PFSK-1 (cell line): Measurements from ENCODE around the gene GMDS.

Source experiments
- POLR2AphosphoS5 ChIP-seq: IDR thresholded peaks from 2 replicates; pipeline ENCODE4 v1.6.1; 2012; ENCODE audit warnings: low read depth, mild to moderate bottlenecking, control low read depth, low read length, moderate library complexity
- SIN3A ChIP-seq: IDR thresholded peaks from 2 replicates; pipeline ENCODE4 v1.6.1; 2012; ENCODE audit warnings: mild to moderate bottlenecking, low read length, moderate library complexity, borderline replicate concordance; ENCODE audit not compliant: insufficient read depth
- TAF1 ChIP-seq: IDR thresholded peaks from 2 replicates; pipeline ENCODE4 v1.6.1; 2012; ENCODE audit warnings: low read length, control low read depth, borderline replicate concordance; ENCODE audit not compliant: insufficient read depth

DNA sequence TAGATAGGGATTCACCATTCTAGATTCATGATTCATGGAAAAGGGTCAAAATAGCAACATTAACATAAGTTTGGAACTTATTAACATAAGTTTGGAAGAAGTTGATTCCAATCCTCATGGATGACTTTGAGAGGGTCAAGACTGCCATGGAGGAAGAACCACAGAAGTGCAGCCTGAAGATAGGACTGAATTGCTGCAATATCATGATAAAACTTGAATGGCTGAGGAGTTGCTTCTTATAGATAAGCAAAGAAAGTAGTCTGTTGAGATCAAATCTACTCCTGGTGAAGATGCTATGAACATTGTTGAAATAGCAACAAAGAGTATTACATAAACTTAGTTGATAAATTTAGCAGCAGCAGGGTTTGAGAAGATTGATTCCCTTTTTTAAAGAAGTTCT lies 62.2 kb downstream of the GMDS start:
- no peak for TF ChIP-seq POLR2AphosphoS5
- no peak for TF ChIP-seq TAF1
- no peak for TF ChIP-seq SIN3A
